ENCODE results near the gene C4orf54.

The C4orf54 gene

DNA sequence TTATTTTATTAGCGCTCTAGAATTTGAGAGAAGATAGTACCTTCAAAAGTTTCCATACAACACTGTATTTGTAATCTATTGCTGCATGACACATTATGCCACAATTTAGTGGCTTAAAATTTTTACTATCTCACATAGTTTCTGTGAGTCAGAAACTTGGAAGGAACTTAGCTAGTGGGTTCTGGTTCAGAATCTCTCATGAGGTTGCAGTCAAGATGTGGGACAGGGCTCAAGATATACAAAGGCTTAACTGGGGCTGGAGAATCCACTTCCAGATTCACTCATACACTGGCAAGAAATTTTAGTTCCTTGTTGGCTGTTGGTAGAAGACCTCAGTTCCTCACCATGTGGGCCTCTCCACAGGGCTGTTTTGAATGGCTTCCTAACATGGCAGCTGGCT lies 11.5 kb upstream of the C4orf54 start:
- no peak overlapping the region for H3K4ac ChIP-seq (ENCODE audit: low read depth, low read length)
- no peaks in the 10 kb centered on the region for H3K79me2 ChIP-seq (ENCODE audit: control insufficient read depth, insufficient read depth, low read length, poor library complexity)
- no peak overlapping the region for H2BK12ac ChIP-seq (ENCODE audit: low read length)
- H3K4me2 ChIP-seq (ENCODE audit: low read length), result no peak overlapping the region
- H2BK5ac ChIP-seq (ENCODE audit: low read depth, low read length, poor library complexity), result no peak overlapping the region
- no peak overlapping the region for H3K23ac ChIP-seq (ENCODE audit: low read length)
- no peak overlapping the region for H4K91ac ChIP-seq (ENCODE audit: low read depth, low read length)
- peak in 1 of 2 donors; percentile 34 for DNase-seq
- H3K14ac ChIP-seq (ENCODE audit: low read length), result no peak overlapping the region
- H3K27ac ChIP-seq (ENCODE audit: low read depth, low read length), result no peak overlapping the region
- no peak overlapping the region for H2AFZ ChIP-seq (ENCODE audit: insufficient read depth, low read length, poor library complexity)
- no peak overlapping the region for H4K8ac ChIP-seq (ENCODE audit: low read depth, low read length)
- H4K12ac ChIP-seq (ENCODE audit: low read depth, low read length), result no peak overlapping the region
- H3K4me3 ChIP-seq (ENCODE audit: low read depth, low read length), result no peak overlapping the region
- no peak overlapping the region for H2AK5ac ChIP-seq (ENCODE audit: low read length)
- no peaks in the 10 kb centered on the region for H3K79me1 ChIP-seq (ENCODE audit: low read length)
- H3K27me3 ChIP-seq (ENCODE audit: insufficient read depth, low read length), result no peaks in the 10 kb centered on the region
- no peak overlapping the region for H2BK120ac ChIP-seq (ENCODE audit: insufficient read depth, low read length, poor library complexity)
- H3K9ac ChIP-seq (ENCODE audit: low read length), result no peak overlapping the region
- no peaks in the 10 kb centered on the region for H3K9me3 ChIP-seq (ENCODE audit: insufficient read depth, low read depth, low read length)
- H3K36me3 ChIP-seq (ENCODE audit: control insufficient read depth in 1 of 2, insufficient read depth in 2 of 2, low read length in 2 of 2), result no peaks in the 10 kb centered on the region
- no peaks in the 10 kb centered on the region for H3K4me1 ChIP-seq (ENCODE audit: control insufficient read depth in 1 of 2, insufficient read depth in 2 of 2, low read length in 2 of 2)
- H3K18ac ChIP-seq (ENCODE audit: low read length), result no peak overlapping the region
- WGBS (ENCODE audit: extremely low coverage, insufficient coverage, insufficient read length), result no CpG with 5 or more reads among the region's 1 CpG

- H3K79me1 ChIP-seq (ENCODE audit: low read length), result no peaks in the 10 kb centered on the region
- no peak overlapping the region for H3K23ac ChIP-seq (ENCODE audit: low read length)
- no peak overlapping the region for H3K14ac ChIP-seq (ENCODE audit: low read length)
- no peaks in the 10 kb centered on the region for H3K9me3 ChIP-seq (ENCODE audit: insufficient read depth, low read depth, low read length)
- H3K27ac ChIP-seq (ENCODE audit: low read depth, low read length), result no peak overlapping the region
- no peak overlapping the region for H2BK5ac ChIP-seq (ENCODE audit: low read depth, low read length, poor library complexity)
- no peaks in the 10 kb centered on the region for H3K27me3 ChIP-seq (ENCODE audit: insufficient read depth, low read length)
- no peak overlapping the region for H4K8ac ChIP-seq (ENCODE audit: low read depth, low read length)
- no peak overlapping the region for H2BK120ac ChIP-seq (ENCODE audit: insufficient read depth, low read length, poor library complexity)
- no peak overlapping the region for H3K4ac ChIP-seq (ENCODE audit: low read depth, low read length)
- H3K79me2 ChIP-seq (ENCODE audit: control insufficient read depth, insufficient read depth, low read length, poor library complexity), result no peaks in the 10 kb centered on the region
- no peak overlapping the region for H2BK12ac ChIP-seq (ENCODE audit: low read length)
- H2AK5ac ChIP-seq (ENCODE audit: low read length), result no peak overlapping the region
- no peaks in the 10 kb centered on the region for H3K4me1 ChIP-seq (ENCODE audit: control insufficient read depth in 1 of 2, insufficient read depth in 2 of 2, low read length in 2 of 2)
- H3K36me3 ChIP-seq (ENCODE audit: control insufficient read depth in 1 of 2, insufficient read depth in 2 of 2, low read length in 2 of 2), result no peaks in the 10 kb centered on the region
- no peak overlapping the region for H3K4me2 ChIP-seq (ENCODE audit: low read length)
- no peak overlapping the region for H2AFZ ChIP-seq (ENCODE audit: insufficient read depth, low read length, poor library complexity)
- H3K4me3 ChIP-seq (ENCODE audit: low read depth, low read length), result no peak overlapping the region
- no peak overlapping the region for H4K91ac ChIP-seq (ENCODE audit: low read depth, low read length)
- H4K12ac ChIP-seq (ENCODE audit: low read depth, low read length), result no peak overlapping the region
- H3K18ac ChIP-seq (ENCODE audit: low read length), result no peak overlapping the region
- no peak for DNase-seq
- H3K9ac ChIP-seq (ENCODE audit: low read length), result no peak overlapping the region
- WGBS (ENCODE audit: extremely low coverage, insufficient coverage, insufficient read length), result no CpG with 5 or more reads among the region's 1 CpG
Measured at GRCh38 chr4:99668472-99668871, 10.8 kb upstream of the C4orf54 start.

DNA sequence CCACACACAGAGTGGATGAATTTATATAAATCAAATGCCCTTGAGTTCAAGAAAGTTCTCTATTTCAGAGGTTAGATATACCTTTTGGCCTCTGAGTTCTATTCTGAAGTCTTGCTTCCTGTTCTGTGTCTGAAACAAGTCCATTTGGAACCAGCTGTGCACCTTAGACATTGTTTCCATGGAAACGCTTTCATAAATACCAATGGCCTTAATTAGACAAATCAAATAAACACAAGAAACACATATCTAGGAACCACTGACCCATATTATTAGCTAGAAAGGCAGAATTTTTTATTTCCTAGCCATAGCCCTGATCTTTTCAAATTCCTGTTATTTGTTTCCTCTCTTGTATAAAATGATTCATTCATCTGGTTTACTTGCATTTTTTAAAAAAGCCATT lies 8.4 kb upstream of the C4orf54 start:
- H2AFZ ChIP-seq (ENCODE audit: insufficient read depth, low read length, poor library complexity), result no peak overlapping the region
- no peak overlapping the region for H3K23ac ChIP-seq (ENCODE audit: low read length)
- no peak for DNase-seq
- H3K79me2 ChIP-seq (ENCODE audit: control insufficient read depth, insufficient read depth, low read length, poor library complexity), result no peaks in the 10 kb centered on the region
- no peaks in the 10 kb centered on the region for H3K4me1 ChIP-seq (ENCODE audit: control insufficient read depth in 1 of 2, insufficient read depth in 2 of 2, low read length in 2 of 2)
- H2BK12ac ChIP-seq (ENCODE audit: low read length), result no peak overlapping the region
- H3K27me3 ChIP-seq (ENCODE audit: insufficient read depth, low read length), result no peaks in the 10 kb centered on the region
- H3K36me3 ChIP-seq (ENCODE audit: control insufficient read depth in 1 of 2, insufficient read depth in 2 of 2, low read length in 2 of 2), result no peaks in the 10 kb centered on the region
- H2BK5ac ChIP-seq (ENCODE audit: low read depth, low read length, poor library complexity), result no peak overlapping the region
- no peaks in the 10 kb centered on the region for H3K9me3 ChIP-seq (ENCODE audit: insufficient read depth, low read depth, low read length)
- no peak overlapping the region for H2AK5ac ChIP-seq (ENCODE audit: low read length)
- no peak overlapping the region for H3K14ac ChIP-seq (ENCODE audit: low read length)
- no peak overlapping the region for H3K18ac ChIP-seq (ENCODE audit: low read length)
- no peak overlapping the region for H3K27ac ChIP-seq (ENCODE audit: low read depth, low read length)
- H4K91ac ChIP-seq (ENCODE audit: low read depth, low read length), result no peak overlapping the region
- no peak overlapping the region for H3K9ac ChIP-seq (ENCODE audit: low read length)
- H3K4me2 ChIP-seq (ENCODE audit: low read length), result no peak overlapping the region
- WGBS (ENCODE audit: extremely low coverage, insufficient coverage, insufficient read length), result no CpG with 5 or more reads among the region's 1 CpG
- H3K4me3 ChIP-seq (ENCODE audit: low read depth, low read length), result no peak overlapping the region
- H2BK120ac ChIP-seq (ENCODE audit: insufficient read depth, low read length, poor library complexity), result no peak overlapping the region
- H3K4ac ChIP-seq (ENCODE audit: low read depth, low read length), result no peak overlapping the region
- H4K8ac ChIP-seq (ENCODE audit: low read depth, low read length), result no peak overlapping the region
- no peaks in the 10 kb centered on the region for H3K79me1 ChIP-seq (ENCODE audit: low read length)
- no peak overlapping the region for H4K12ac ChIP-seq (ENCODE audit: low read depth, low read length)

DNA sequence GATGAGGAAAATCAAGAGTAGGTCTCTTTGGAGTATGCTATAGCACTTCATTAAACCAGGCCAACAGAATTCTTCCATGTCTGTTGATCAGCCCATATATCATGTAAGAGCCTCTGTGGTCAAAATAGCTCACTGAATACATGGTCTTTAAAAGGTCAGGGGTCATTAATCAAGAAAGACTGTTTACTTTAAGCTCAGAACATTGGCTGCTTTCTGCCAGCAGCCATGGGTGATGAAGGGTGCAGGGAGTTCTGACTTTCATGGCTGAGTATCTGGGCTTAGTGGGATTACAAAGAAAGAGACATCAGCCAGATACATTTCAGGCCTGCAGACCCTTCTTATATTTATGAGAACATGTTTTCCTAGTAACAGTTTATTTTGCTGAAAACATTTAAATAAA lies 7.1 kb upstream of the C4orf54 start:
- Histone ChIP-seq H4K8ac (ENCODE audit: low read depth, low read length) (no peak overlapping the region), H3K4me2 (ENCODE audit: low read length) (no peak overlapping the region), H4K91ac (ENCODE audit: low read depth, low read length) (no peak overlapping the region), H3K23ac (ENCODE audit: low read length) (no peak overlapping the region), H2BK5ac (ENCODE audit: low read depth, low read length, poor library complexity) (no peak overlapping the region), H3K18ac (ENCODE audit: low read length) (no peak overlapping the region), H2AK5ac (ENCODE audit: low read length) (no peak overlapping the region), H2BK120ac (ENCODE audit: insufficient read depth, low read length, poor library complexity) (no peak overlapping the region), H3K4ac (ENCODE audit: low read depth, low read length) (no peak overlapping the region), H3K4me1 (ENCODE audit: control insufficient read depth in 1 of 2, insufficient read depth in 2 of 2, low read length in 2 of 2) (no peaks in the 10 kb centered on the region), H3K36me3 (ENCODE audit: control insufficient read depth in 1 of 2, insufficient read depth in 2 of 2, low read length in 2 of 2) (no peaks in the 10 kb centered on the region), H3K4me3 (ENCODE audit: low read depth, low read length) (no peak overlapping the region), H4K12ac (ENCODE audit: low read depth, low read length) (no peak overlapping the region), H3K27ac (ENCODE audit: low read depth, low read length) (no peak overlapping the region), H3K9ac (ENCODE audit: low read length) (no peak overlapping the region), H2AFZ (ENCODE audit: insufficient read depth, low read length, poor library complexity) (no peak overlapping the region), H3K27me3 (ENCODE audit: insufficient read depth, low read length) (no peaks in the 10 kb centered on the region), H2BK12ac (ENCODE audit: low read length) (no peak overlapping the region), H3K79me2 (ENCODE audit: control insufficient read depth, insufficient read depth, low read length, poor library complexity) (no peaks in the 10 kb centered on the region), H3K14ac (ENCODE audit: low read length) (no peak overlapping the region), H3K9me3 (ENCODE audit: insufficient read depth, low read depth, low read length) (no peaks in the 10 kb centered on the region), H3K79me1 (ENCODE audit: low read length) (no peaks in the 10 kb centered on the region)
- DNase-seq, result no peak

DNA sequence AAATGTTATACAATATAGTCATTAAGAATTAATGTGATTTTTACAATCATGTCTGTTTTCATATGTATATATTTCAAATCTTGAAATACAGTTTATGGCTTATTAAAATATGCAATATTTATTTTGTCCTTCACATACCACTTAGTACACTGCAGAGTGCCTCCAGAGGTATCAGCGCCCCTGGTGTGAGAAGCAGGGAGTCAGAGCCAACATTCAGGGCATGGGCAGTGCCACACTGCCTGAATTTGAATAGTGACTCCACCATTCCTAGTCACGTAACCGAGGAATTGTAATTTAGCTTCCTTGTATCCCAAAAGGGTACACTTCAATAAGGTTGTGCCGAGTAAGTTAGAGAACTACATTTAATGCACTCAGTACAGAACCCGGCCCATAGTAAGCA lies 4.3 kb upstream of the C4orf54 start:
- H4K8ac ChIP-seq (ENCODE audit: low read depth, low read length), result no peak overlapping the region
- DNase-seq, result no peak
- no peak overlapping the region for H2AK5ac ChIP-seq (ENCODE audit: low read length)
- H3K4ac ChIP-seq (ENCODE audit: low read depth, low read length), result no peak overlapping the region
- H3K9me3 ChIP-seq (ENCODE audit: insufficient read depth, low read depth, low read length), result no peaks in the 10 kb centered on the region
- no peak overlapping the region for H3K18ac ChIP-seq (ENCODE audit: low read length)
- H3K79me1 ChIP-seq (ENCODE audit: low read length), result no peaks in the 10 kb centered on the region
- H3K4me3 ChIP-seq (ENCODE audit: low read depth, low read length), result no peak overlapping the region
- H3K27me3 ChIP-seq (ENCODE audit: insufficient read depth, low read length), result no peaks in the 10 kb centered on the region
- H4K12ac ChIP-seq (ENCODE audit: low read depth, low read length), result no peak overlapping the region
- H2BK12ac ChIP-seq (ENCODE audit: low read length), result no peak overlapping the region
- H3K4me2 ChIP-seq (ENCODE audit: low read length), result no peak overlapping the region
- no peak overlapping the region for H3K23ac ChIP-seq (ENCODE audit: low read length)
- no peaks in the 10 kb centered on the region for H3K79me2 ChIP-seq (ENCODE audit: control insufficient read depth, insufficient read depth, low read length, poor library complexity)
- H2BK120ac ChIP-seq (ENCODE audit: insufficient read depth, low read length, poor library complexity), result no peak overlapping the region
- no peak overlapping the region for H3K14ac ChIP-seq (ENCODE audit: low read length)
- H4K91ac ChIP-seq (ENCODE audit: low read depth, low read length), result no peak overlapping the region
- no peak overlapping the region for H2BK5ac ChIP-seq (ENCODE audit: low read depth, low read length, poor library complexity)
- H3K36me3 ChIP-seq (ENCODE audit: control insufficient read depth in 1 of 2, insufficient read depth in 2 of 2, low read length in 2 of 2), result no peaks in the 10 kb centered on the region
- H2AFZ ChIP-seq (ENCODE audit: insufficient read depth, low read length, poor library complexity), result no peak overlapping the region
- H3K4me1 ChIP-seq (ENCODE audit: control insufficient read depth in 1 of 2, insufficient read depth in 2 of 2, low read length in 2 of 2), result no peaks in the 10 kb centered on the region
- H3K27ac ChIP-seq (ENCODE audit: low read depth, low read length), result no peak overlapping the region
- WGBS (ENCODE audit: extremely low coverage, insufficient coverage, insufficient read length), result no CpG with 5 or more reads among the region's 5 CpGs
- no peak overlapping the region for H3K9ac ChIP-seq (ENCODE audit: low read length)
